ENCODE results near the gene SLC9C1. TPM values are rescaled to one million over a fixed set of nuclear protein-coding genes. Genes with fewer than 3 reads are reported as not detected.

SLC9C1 gene
- total RNA-seq, 1 donor from 2014 or later = 0.13 TPM

Small RNA genes lying within 50 kb of the gene (microRNA-seq; reads per million reads assigned to microRNA genes)
- not detected for gene MIR567 (ENCODE audit: unreplicated experiment)

Other genes starting within 250 kb of the SLC9C1 start
- 8.3 TPM for gene C3orf52, start 207.8 kb downstream of the SLC9C1 start, total RNA-seq (ENCODE audit: unreplicated experiment)
- gene GCSAM, start 161.0 kb downstream of the SLC9C1 start, total RNA-seq (ENCODE audit: unreplicated experiment) = not detected
- 30.9 TPM for gene CD200, start 38.9 kb upstream of the SLC9C1 start, total RNA-seq (ENCODE audit: unreplicated experiment)
- not detected for gene BTLA, start 205.3 kb upstream of the SLC9C1 start, total RNA-seq (ENCODE audit: unreplicated experiment)

All from endothelial cell (in vitro differentiated cells).